Endothelial cell (in vitro differentiated cells): Measurements from ENCODE around the gene PKD2L2. TPM values are rescaled to one million over a fixed set of nuclear protein-coding genes. Genes with fewer than 3 reads are reported as not detected.
A peak's percentile ranks its signal among the peaks of the same experiment; 100 is the strongest.

Source experiments
- DNase-seq: peaks from one replicate; pipeline ENCODE4 v3.0.0; 2021; ENCODE audit warnings: low spot score
- H3K27ac Mint-ChIP-seq: one replicate; pipeline ENCODE4 v1.8.0; 2021; ENCODE audit warnings: mixed read lengths, inconsistent platforms; ENCODE audit not compliant: unreplicated experiment
- H3K27me3 Mint-ChIP-seq: one replicate; pipeline ENCODE4 v1.8.0; 2021; ENCODE audit warnings: mild to moderate bottlenecking, moderate library complexity, mixed read lengths, inconsistent platforms; ENCODE audit not compliant: unreplicated experiment
- H3K36me3 Mint-ChIP-seq: one replicate; pipeline ENCODE4 v1.8.0; 2021; ENCODE audit warnings: mild to moderate bottlenecking, low read depth, mixed read lengths, inconsistent platforms; ENCODE audit not compliant: unreplicated experiment
- H3K4me1 Mint-ChIP-seq: one replicate; pipeline ENCODE4 v1.8.0; 2021; ENCODE audit warnings: mild to moderate bottlenecking, mixed read lengths, inconsistent platforms; ENCODE audit not compliant: unreplicated experiment
- H3K4me3 Mint-ChIP-seq: one replicate; pipeline ENCODE4 v1.8.0; 2021; ENCODE audit warnings: mild to moderate bottlenecking, mixed read lengths, inconsistent platforms; ENCODE audit not compliant: unreplicated experiment
- H3K9me3 Mint-ChIP-seq: one replicate; pipeline ENCODE4 v1.8.0; 2021; ENCODE audit warnings: mixed read lengths, inconsistent platforms; ENCODE audit not compliant: unreplicated experiment
- total RNA-seq: library from RNA; stranded (reverse); fragmentation: NEBNext Ultra II Directional; extraction: Animal tissue kit (Norgen Biotek cat#: 25700); gene quantifications from one replicate; pipeline ENCODE4 v1.2.1, GENCODE V29; 2021; ENCODE audit not compliant: unreplicated experiment
- TF ChIP-seq, protein P1 (sequence below): fragments of 200-600 bp; sonication (generic); IDR thresholded peaks from one replicate; pipeline ENCODE4 v1.5.0; 2021; ENCODE audit warnings: antibody characterized with exemption; ENCODE audit not compliant: unreplicated experiment

PKD2L2 gene
- total RNA-seq, 1 donor from 2014 or later: not detected

GRCh38 chr5:137945825-137946224 is 56.6 kb downstream of the PKD2L2 start:
- TF ChIP-seq, protein P1, sequence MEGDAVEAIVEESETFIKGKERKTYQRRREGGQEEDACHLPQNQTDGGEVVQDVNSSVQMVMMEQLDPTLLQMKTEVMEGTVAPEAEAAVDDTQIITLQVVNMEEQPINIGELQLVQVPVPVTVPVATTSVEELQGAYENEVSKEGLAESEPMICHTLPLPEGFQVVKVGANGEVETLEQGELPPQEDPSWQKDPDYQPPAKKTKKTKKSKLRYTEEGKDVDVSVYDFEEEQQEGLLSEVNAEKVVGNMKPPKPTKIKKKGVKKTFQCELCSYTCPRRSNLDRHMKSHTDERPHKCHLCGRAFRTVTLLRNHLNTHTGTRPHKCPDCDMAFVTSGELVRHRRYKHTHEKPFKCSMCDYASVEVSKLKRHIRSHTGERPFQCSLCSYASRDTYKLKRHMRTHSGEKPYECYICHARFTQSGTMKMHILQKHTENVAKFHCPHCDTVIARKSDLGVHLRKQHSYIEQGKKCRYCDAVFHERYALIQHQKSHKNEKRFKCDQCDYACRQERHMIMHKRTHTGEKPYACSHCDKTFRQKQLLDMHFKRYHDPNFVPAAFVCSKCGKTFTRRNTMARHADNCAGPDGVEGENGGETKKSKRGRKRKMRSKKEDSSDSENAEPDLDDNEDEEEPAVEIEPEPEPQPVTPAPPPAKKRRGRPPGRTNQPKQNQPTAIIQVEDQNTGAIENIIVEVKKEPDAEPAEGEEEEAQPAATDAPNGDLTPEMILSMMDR: no peak
- Mint-ChIP-seq H3K27ac (no peak overlapping the region), H3K4me3 (no peak overlapping the region), H3K4me1 (no peaks in the 10 kb centered on the region), H3K27me3 (peaks cover 5% of the 10 kb centered on the region), H3K9me3 (no peaks in the 10 kb centered on the region), H3K36me3 (peaks cover 36% of the 10 kb centered on the region)
- no peak for DNase-seq

GRCh38 chr5:137954131-137954879 is 65.0 kb downstream of the PKD2L2 start:
- peak overlapping the region; percentile 42 for H3K27ac Mint-ChIP-seq
- peaks cover 31% of the 10 kb centered on the region for H3K36me3 Mint-ChIP-seq
- no peaks in the 10 kb centered on the region for H3K9me3 Mint-ChIP-seq
- no peak overlapping the region for H3K4me3 Mint-ChIP-seq
- no peak for DNase-seq
- TF ChIP-seq, protein P1: no peak
- H3K27me3 Mint-ChIP-seq: peaks cover 5% of the 10 kb centered on the region
- H3K4me1 Mint-ChIP-seq: no peaks in the 10 kb centered on the region

GRCh38 chr5:137957948-137958347 is 68.7 kb downstream of the PKD2L2 start:
- H3K36me3 Mint-ChIP-seq: peaks cover 21% of the 10 kb centered on the region
- H3K9me3 Mint-ChIP-seq: no peaks in the 10 kb centered on the region
- H3K4me3 Mint-ChIP-seq: no peak overlapping the region
- no peak for DNase-seq
- H3K27ac Mint-ChIP-seq: no peak overlapping the region
- H3K4me1 Mint-ChIP-seq: peaks cover 3% of the 10 kb centered on the region
- H3K27me3 Mint-ChIP-seq: peaks cover 3% of the 10 kb centered on the region
- TF ChIP-seq, protein P1: no peak

- Mint-ChIP-seq H3K4me3 (no peak overlapping the region), H3K27ac (no peak overlapping the region), H3K4me1 (peaks cover 3% of the 10 kb centered on the region), H3K27me3 (peaks cover 3% of the 10 kb centered on the region), H3K36me3 (peaks cover 16% of the 10 kb centered on the region), H3K9me3 (no peaks in the 10 kb centered on the region)
- DNase-seq: no peak
- TF ChIP-seq, protein P1: no peak
Measured at GRCh38 chr5:137959488-137959887, 70.2 kb downstream of the PKD2L2 start.

DNA sequence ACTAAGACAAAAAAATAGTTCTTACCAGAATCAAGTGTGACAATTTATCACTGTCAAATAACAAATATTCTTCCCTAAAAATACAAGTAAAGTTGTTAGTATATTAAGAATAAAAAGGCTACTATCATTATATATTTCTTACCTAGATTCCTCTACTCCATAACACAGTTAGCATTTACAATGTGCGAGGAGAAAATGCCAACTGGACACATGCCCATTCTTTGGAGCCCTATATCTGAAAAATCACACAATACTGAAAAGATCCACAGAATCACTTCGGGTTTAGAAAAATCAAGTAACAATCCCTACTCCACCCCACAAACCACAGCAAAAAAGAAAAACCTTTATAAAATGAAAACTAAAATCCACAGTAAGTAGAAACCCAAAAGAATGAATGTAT is 70.9 kb downstream of the PKD2L2 start:
- Mint-ChIP-seq H3K27me3 (peaks cover 3% of the 10 kb centered on the region), H3K9me3 (no peaks in the 10 kb centered on the region), H3K27ac (no peak overlapping the region), H3K4me3 (no peak overlapping the region), H3K36me3 (peaks cover 16% of the 10 kb centered on the region), H3K4me1 (peaks cover 3% of the 10 kb centered on the region)
- TF ChIP-seq, protein P1: no peak
- DNase-seq: no peak
